Loucy (cell line): Measurements from ENCODE around the gene PDGFRA.

Experiments
- H2AFZ ChIP-seq: fragments of 200-600 bp; sonication (generic); 2 replicates; pipeline ENCODE4 v1.6.0; 2016; ENCODE audit warnings: antibody characterized with exemption, mild to moderate bottlenecking, low read length, moderate library complexity
- H3F3A ChIP-seq: fragments of 200-600 bp; 2 replicates; pipeline ENCODE4 v1.6.0; 2016; ENCODE audit warnings: antibody characterized with exemption, low read depth, mild to moderate bottlenecking
- H3K27me3 ChIP-seq: fragments of 200-600 bp; sonication (generic); 2 replicates; pipeline ENCODE4 v1.6.1; 2014; ENCODE audit warnings: low read length, mild to moderate bottlenecking; ENCODE audit not compliant: insufficient read depth, poor library complexity, severe bottlenecking
- H3K36me3 ChIP-seq: fragments of 200-600 bp; sonication (generic); 2 replicates; pipeline ENCODE4 v1.6.1; 2016; ENCODE audit warnings: low read length; ENCODE audit not compliant: insufficient read depth
- H3K4me1 ChIP-seq: fragments of 200-600 bp; sonication (generic); 2 replicates; pipeline ENCODE4 v1.5.1; 2014; ENCODE audit warnings: low read length, mild to moderate bottlenecking; ENCODE audit not compliant: insufficient read depth, poor library complexity, severe bottlenecking
- H3K4me2 ChIP-seq: fragments of 200-600 bp; sonication (generic); 2 replicates; pipeline ENCODE4 v1.6.0; 2014; ENCODE audit warnings: antibody characterized with exemption, low read length, low read depth, mild to moderate bottlenecking; ENCODE audit not compliant: poor library complexity, severe bottlenecking
- H3K4me3 ChIP-seq: fragments of 200-600 bp; sonication (generic); 2 replicates; pipeline ENCODE4 v1.5.1; 2014; ENCODE audit warnings: low read length, mild to moderate bottlenecking, mixed read lengths; ENCODE audit not compliant: poor library complexity, severe bottlenecking
- H3K79me2 ChIP-seq: fragments of 200-600 bp; sonication (generic); 2 replicates; pipeline ENCODE4 v1.6.1; 2014; ENCODE audit warnings: low read length; ENCODE audit not compliant: insufficient read depth
- H3K9ac ChIP-seq: fragments of 200-600 bp; sonication (generic); 2 replicates; pipeline ENCODE4 v1.6.0; 2014; ENCODE audit warnings: mild to moderate bottlenecking, low read depth, low read length, moderate library complexity; ENCODE audit not compliant: poor library complexity, severe bottlenecking
- H3K9me2 ChIP-seq: fragments of 200-600 bp; sonication (generic); replicated peaks from 2 replicates; pipeline ENCODE4 v1.6.1; 2016; ENCODE audit warnings: low read depth, low read length, mixed read lengths
- H3K9me3 ChIP-seq: fragments of 200-600 bp; sonication (generic); 2 replicates; pipeline ENCODE4 v1.6.1; 2014; ENCODE audit warnings: mild to moderate bottlenecking, antibody characterized with exemption, low read length, low read depth; ENCODE audit not compliant: insufficient read depth
- H4K20me1 ChIP-seq: fragments of 200-600 bp; sonication (generic); 2 replicates; pipeline ENCODE4 v1.6.0; 2014; ENCODE audit warnings: antibody characterized with exemption, low read length, mild to moderate bottlenecking; ENCODE audit not compliant: insufficient read depth, poor library complexity, severe bottlenecking
- CTCF ChIP-seq: fragments of 200-600 bp; sonication (generic); conservative IDR thresholded peaks from 2 replicates; pipeline ENCODE4 v1.5.1; 2014; ENCODE audit warnings: mild to moderate bottlenecking, antibody characterized with exemption, low read length
- EZH2phosphoT487 ChIP-seq: fragments of 200-600 bp; IDR thresholded peaks from 2 replicates; pipeline ENCODE4 v1.6.1; 2018; ENCODE audit warnings: antibody characterized with exemption, mild to moderate bottlenecking, moderate library complexity, borderline replicate concordance

PDGFRA gene

GRCh38 chr4:54189140-54189539, 40.0 kb upstream of the PDGFRA start:
- Histone ChIP-seq H3K4me1 (no peaks in the 10 kb centered on the region), H3F3A (no peaks in the 10 kb centered on the region), H3K9ac (no peak overlapping the region), H4K20me1 (no peaks in the 10 kb centered on the region), H3K36me3 (no peaks in the 10 kb centered on the region), H2AFZ (peak overlapping the region; percentile 0; the same call in 1 of the 2 replicates), H3K4me2 (no peak overlapping the region), H3K9me2 (no peaks in the 10 kb centered on the region), H3K4me3 (no peak overlapping the region), H3K9me3 (no peaks in the 10 kb centered on the region), H3K79me2 (no peaks in the 10 kb centered on the region), H3K27me3 (no peaks in the 10 kb centered on the region)
- no peak for TF ChIP-seq EZH2phosphoT487
- TF ChIP-seq CTCF: no peak

DNA sequence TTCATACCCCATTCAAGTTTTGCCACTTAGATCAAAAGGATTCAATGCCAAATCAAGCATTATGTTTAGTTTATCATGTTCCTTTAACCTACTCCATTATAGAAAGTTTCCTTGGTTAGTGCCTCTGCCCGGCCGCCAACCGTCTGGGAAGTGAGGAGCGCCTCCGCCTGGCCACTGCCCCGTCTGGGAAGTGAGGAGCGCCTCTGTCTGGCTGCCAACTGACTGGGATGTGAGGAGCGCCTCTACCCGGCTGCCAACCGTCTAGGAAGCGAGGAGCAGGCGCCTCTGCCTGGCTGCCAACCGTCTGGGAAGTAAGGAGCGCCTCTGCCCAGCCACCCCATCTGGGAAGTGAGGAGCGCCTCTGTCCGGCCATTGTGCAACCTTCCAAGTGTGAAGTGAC, 36.3 kb upstream of the PDGFRA start:
- TF ChIP-seq CTCF: no peak
- no peak for TF ChIP-seq EZH2phosphoT487
- H2AFZ ChIP-seq: no peak overlapping the region
- H4K20me1 ChIP-seq: no peaks in the 10 kb centered on the region
- no peak overlapping the region for H3K4me2 ChIP-seq
- no peaks in the 10 kb centered on the region for H3K27me3 ChIP-seq
- H3F3A ChIP-seq: no peaks in the 10 kb centered on the region
- no peak overlapping the region for H3K9ac ChIP-seq
- H3K79me2 ChIP-seq: no peaks in the 10 kb centered on the region
- H3K36me3 ChIP-seq: no peaks in the 10 kb centered on the region
- H3K4me1 ChIP-seq: no peaks in the 10 kb centered on the region
- no peak overlapping the region for H3K4me3 ChIP-seq
- no peaks in the 10 kb centered on the region for H3K9me3 ChIP-seq
- H3K9me2 ChIP-seq: no peaks in the 10 kb centered on the region

DNA sequence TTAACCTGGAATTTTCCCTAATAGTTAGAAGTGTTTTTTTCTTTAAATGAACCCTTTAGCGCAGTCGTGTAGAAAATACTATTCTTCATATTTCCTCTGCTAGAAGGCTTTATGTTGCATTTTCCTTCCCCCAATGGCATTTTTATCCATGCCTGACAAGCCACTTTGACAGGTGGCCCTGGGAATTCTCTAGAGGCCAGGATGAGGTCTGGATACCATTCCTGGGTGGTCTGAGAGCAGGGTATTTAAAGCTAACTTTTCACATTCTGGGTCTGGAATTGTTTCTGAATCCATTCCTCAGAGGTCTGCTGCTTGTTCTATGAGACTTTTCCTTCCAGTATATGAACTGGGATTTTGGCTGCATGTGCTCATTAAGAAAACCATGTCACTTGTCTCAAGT, 31.2 kb upstream of the PDGFRA start:
- Histone ChIP-seq H3K4me3 (no peak overlapping the region), H3K79me2 (no peaks in the 10 kb centered on the region), H3K9ac (no peak overlapping the region), H3K9me2 (no peaks in the 10 kb centered on the region), H3K9me3 (no peaks in the 10 kb centered on the region), H4K20me1 (no peaks in the 10 kb centered on the region), H2AFZ (no peak overlapping the region), H3K27me3 (no peaks in the 10 kb centered on the region), H3F3A (no peaks in the 10 kb centered on the region), H3K4me1 (no peaks in the 10 kb centered on the region), H3K36me3 (no peaks in the 10 kb centered on the region), H3K4me2 (no peak overlapping the region)
- TF ChIP-seq EZH2phosphoT487 (no peak), CTCF (no peak)
